ENCODE measurements around the gene ELOVL2. TPM values are rescaled to one million over a fixed set of nuclear protein-coding genes. Genes with fewer than 3 reads are reported as not detected.

The ELOVL2 gene
- total RNA-seq, 1 experiment from 2014 or later, result 12.7 TPM

GRCh38 chr6:11036351-11036740 lies 7.8 kb downstream of the ELOVL2 start:
- no peaks in the 10 kb centered on the region for H3K36me3 ChIP-seq (ENCODE audit: insufficient read depth, low read length, poor library complexity, severe bottlenecking)
- H3K4me1 ChIP-seq (ENCODE audit: insufficient read depth, low read length, poor library complexity, severe bottlenecking), result peaks cover 18% of the 10 kb centered on the region
- BruUV-seq (replicated peaks), result no TSS peak
- TF ChIP-seq CTCF (conservative IDR thresholded peaks at IDR 0.05; ENCODE audit: low read depth, low read length) (no peak), EZH2 (IDR thresholded peaks at IDR 0.05; ENCODE audit: borderline replicate concordance, low read depth, low read length, poor library complexity, severe bottlenecking) (no peak)
- ChIA-PET POLR2A (ENCODE audit: low non-redundant PET) (no interaction called here), CTCF (no interaction called here)
- no peaks in the 10 kb centered on the region for H3K9me3 ChIP-seq (ENCODE audit: low read depth, low read length, poor library complexity, severe bottlenecking)
- DNase-seq (ENCODE audit: low spot score), result no peak
- no peaks in the 10 kb centered on the region for H3K27me3 ChIP-seq (replicated peaks; ENCODE audit: insufficient read depth, low read depth, low read length, poor library complexity)
- H3K27ac ChIP-seq (ENCODE audit: low read depth, low read length, poor library complexity, severe bottlenecking), result no peak overlapping the region
- intact Hi-C loops (cut with micrococcal nuclease; ENCODE audit: unreplicated experiment), result no loop called here
- no peak overlapping the region for H3K4me3 ChIP-seq (ENCODE audit: low read depth, low read length, poor library complexity, severe bottlenecking)

GRCh38 chr6:11035616-11036350 lies 8.3 kb downstream of the ELOVL2 start:
- no peak for DNase-seq (ENCODE audit: low spot score)
- H3K27me3 ChIP-seq (replicated peaks; ENCODE audit: insufficient read depth, low read depth, low read length, poor library complexity), result no peaks in the 10 kb centered on the region
- intact Hi-C loops (cut with micrococcal nuclease; ENCODE audit: unreplicated experiment), result no loop called here
- no peaks in the 10 kb centered on the region for H3K9me3 ChIP-seq (ENCODE audit: low read depth, low read length, poor library complexity, severe bottlenecking)
- no peak overlapping the region for H3K4me3 ChIP-seq (ENCODE audit: low read depth, low read length, poor library complexity, severe bottlenecking)
- ChIA-PET POLR2A (ENCODE audit: low non-redundant PET) (no interaction called here), CTCF (no interaction called here)
- no peak for TF ChIP-seq CTCF (conservative IDR thresholded peaks at IDR 0.05; ENCODE audit: low read depth, low read length)
- no peak for TF ChIP-seq EZH2 (IDR thresholded peaks at IDR 0.05; ENCODE audit: borderline replicate concordance, low read depth, low read length, poor library complexity, severe bottlenecking)
- no TSS peak for BruUV-seq (replicated peaks)
- no peak overlapping the region for H3K27ac ChIP-seq (ENCODE audit: low read depth, low read length, poor library complexity, severe bottlenecking)
- H3K4me1 ChIP-seq (ENCODE audit: insufficient read depth, low read length, poor library complexity, severe bottlenecking), result peaks cover 18% of the 10 kb centered on the region
- H3K36me3 ChIP-seq (ENCODE audit: insufficient read depth, low read length, poor library complexity, severe bottlenecking), result no peaks in the 10 kb centered on the region

GRCh38 chr6:11033825-11034224 lies 10.3 kb downstream of the ELOVL2 start:
- ChIA-PET CTCF (interaction anchor here (0.5 kb wide), 1 partner anchor 11 kb away, joined by 18 read pairs; the partner anchor contains the start of gene ELOVL2), POLR2A (ENCODE audit: low non-redundant PET) (no interaction called here)
- intact Hi-C loops (cut with micrococcal nuclease; ENCODE audit: unreplicated experiment), result no loop called here
- Histone ChIP-seq H3K27ac (ENCODE audit: low read depth, low read length, poor library complexity, severe bottlenecking) (no peak overlapping the region), H3K4me1 (ENCODE audit: insufficient read depth, low read length, poor library complexity, severe bottlenecking) (peaks cover 14% of the 10 kb centered on the region), H3K27me3 (replicated peaks; ENCODE audit: insufficient read depth, low read depth, low read length, poor library complexity) (no peaks in the 10 kb centered on the region), H3K4me3 (ENCODE audit: low read depth, low read length, poor library complexity, severe bottlenecking) (no peak overlapping the region), H3K36me3 (ENCODE audit: insufficient read depth, low read length, poor library complexity, severe bottlenecking) (no peaks in the 10 kb centered on the region), H3K9me3 (ENCODE audit: low read depth, low read length, poor library complexity, severe bottlenecking) (no peaks in the 10 kb centered on the region)
- no TSS peak for BruUV-seq (replicated peaks)
- no peak for TF ChIP-seq CTCF (conservative IDR thresholded peaks at IDR 0.05; ENCODE audit: low read depth, low read length)
- no peak for TF ChIP-seq EZH2 (IDR thresholded peaks at IDR 0.05; ENCODE audit: borderline replicate concordance, low read depth, low read length, poor library complexity, severe bottlenecking)
- DNase-seq (ENCODE audit: low spot score), result no peak
